GM18511 (cell line): ENCODE results near the gene TIAM1.

Experiments used
- ATAC-seq: cut with Tn5 transposase; IDR thresholded peaks from one replicate; pipeline ENCODE4 v1.9.1; 2021; ENCODE audit warnings: mild to moderate bottlenecking, moderate library complexity; ENCODE audit not compliant: unreplicated experiment

The TIAM1 gene

GRCh38 chr21:31145274-31145673, 198.8 kb downstream of the TIAM1 start:
- ATAC-seq: no peak

GRCh38 chr21:31143036-31143435, 201.0 kb downstream of the TIAM1 start:
- ATAC-seq: no peak

DNA sequence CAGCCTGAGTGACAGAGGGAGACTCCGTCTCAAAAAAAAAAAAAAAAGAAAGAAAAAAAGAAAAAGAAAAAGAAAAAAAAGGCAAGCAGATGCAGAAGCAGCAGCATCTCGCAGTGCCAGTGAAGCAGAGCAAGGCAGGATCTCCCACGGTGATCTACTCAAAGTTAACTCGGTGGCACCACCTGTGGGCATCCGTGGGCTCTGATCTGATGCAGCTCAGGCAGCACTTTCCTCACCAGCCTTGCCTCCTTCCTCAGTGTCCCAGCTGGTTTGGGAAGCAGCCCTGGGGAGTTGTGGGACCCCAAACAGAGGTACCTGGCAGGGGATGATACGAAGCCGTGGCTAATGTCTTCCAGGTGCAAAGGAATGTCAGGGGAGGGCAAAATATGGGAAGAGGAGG, 201.5 kb downstream of the TIAM1 start:
- peak; percentile 62 for ATAC-seq

GRCh38 chr21:31141389-31142000, 202.6 kb downstream of the TIAM1 start:
- no peak for ATAC-seq

GRCh38 chr21:31140676-31141075, 203.4 kb downstream of the TIAM1 start:
- ATAC-seq: no peak

DNA sequence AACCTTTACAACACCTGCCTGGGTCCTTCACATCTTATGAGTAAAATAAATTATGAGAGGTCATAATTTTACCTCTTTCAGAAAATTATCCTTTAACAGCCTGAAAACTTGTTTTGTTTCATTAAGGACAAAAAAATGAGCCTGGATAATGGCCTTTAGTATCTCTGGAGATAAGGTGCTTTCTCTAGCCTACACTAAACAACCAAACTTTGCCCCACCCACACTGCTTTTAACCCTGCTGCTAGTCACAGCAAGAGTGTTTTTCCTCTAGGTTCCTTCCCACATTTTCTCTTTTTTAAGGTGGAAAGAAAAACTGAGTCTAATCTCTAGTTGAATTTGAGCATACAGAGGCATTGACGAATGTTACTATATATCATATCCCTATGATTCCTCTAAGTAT, 204.0 kb downstream of the TIAM1 start:
- ATAC-seq: no peak

GRCh38 chr21:31137960-31138359, 206.1 kb downstream of the TIAM1 start:
- no peak for ATAC-seq

DNA sequence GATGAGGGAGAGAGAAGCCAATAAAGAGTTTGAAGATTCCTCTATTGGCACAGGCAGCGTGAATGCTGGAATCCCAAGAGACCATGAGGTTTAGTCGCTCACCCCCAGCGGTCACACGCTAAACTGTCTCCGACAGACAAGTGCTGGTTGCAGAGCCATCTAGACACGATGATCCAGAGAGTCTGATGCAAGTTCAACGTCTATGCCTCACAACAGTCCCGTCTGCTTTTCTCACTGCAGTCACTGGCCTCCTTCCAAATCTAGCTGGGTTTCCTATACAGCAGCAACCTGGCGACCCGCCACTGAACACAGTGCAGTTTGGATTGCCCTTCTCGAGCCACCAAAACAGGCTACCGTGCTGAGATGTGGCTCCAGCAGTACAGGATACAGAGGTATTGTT, 207.2 kb downstream of the TIAM1 start:
- peak; percentile 60 for ATAC-seq

DNA sequence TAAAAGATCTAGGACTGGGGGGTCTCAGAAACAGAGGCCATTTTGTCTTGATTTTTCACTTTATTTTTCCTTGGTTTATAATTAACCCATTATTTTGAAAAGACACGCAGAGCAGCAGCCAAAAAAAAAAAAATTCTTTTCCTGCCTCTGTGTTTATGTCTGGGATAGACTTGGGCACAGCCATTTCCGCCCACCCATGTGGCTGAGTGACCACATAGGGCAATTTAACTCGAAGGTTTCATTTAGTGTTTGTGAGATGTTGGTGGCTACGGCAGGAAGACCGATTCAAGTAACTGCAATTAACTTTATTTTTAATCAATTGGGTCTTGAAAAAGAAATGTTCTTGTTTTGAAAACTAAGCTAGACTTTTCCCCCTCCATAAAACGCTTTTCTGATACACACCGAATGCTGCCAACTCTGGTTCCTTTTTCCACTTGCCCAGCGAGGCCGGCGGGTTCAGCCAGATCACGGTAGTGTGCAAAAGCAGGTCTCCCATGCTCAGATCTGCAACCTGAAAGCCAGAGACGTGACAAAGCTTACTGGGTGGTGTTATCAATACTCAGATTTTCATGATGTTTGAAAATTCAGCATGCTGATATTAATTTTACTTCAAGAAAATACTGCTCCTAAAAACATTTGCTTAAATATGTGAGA, 208.4 kb downstream of the TIAM1 start:
- no peak for ATAC-seq

DNA sequence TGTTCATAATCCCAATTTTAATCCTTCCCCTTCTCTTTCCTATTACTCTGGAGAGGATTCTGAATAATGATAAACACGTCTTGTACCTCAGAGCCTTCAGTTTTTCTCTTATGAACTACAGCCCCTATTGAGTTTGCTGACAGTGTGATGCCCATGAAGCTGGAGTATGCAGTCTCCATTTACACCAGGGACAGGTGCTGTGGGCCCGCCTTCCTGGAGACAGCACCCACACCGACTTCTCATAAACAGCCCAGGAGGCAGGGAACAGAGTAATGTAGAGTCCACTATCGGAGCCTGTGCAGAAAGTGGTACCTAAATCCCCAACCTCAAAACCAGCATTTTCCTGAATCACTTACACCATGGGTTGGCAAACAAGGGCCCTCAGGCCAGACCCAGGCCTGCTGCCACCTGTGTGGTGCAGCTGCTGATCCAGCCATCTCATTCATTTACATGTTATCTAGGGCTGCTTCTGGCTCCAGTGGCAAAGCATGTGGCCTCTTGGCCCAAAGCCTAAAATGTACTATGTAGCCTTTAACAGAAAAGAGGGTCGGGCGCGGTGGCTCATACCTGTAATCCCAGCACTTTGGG, 210.7 kb downstream of the TIAM1 start:
- peak; percentile 28 for ATAC-seq

DNA sequence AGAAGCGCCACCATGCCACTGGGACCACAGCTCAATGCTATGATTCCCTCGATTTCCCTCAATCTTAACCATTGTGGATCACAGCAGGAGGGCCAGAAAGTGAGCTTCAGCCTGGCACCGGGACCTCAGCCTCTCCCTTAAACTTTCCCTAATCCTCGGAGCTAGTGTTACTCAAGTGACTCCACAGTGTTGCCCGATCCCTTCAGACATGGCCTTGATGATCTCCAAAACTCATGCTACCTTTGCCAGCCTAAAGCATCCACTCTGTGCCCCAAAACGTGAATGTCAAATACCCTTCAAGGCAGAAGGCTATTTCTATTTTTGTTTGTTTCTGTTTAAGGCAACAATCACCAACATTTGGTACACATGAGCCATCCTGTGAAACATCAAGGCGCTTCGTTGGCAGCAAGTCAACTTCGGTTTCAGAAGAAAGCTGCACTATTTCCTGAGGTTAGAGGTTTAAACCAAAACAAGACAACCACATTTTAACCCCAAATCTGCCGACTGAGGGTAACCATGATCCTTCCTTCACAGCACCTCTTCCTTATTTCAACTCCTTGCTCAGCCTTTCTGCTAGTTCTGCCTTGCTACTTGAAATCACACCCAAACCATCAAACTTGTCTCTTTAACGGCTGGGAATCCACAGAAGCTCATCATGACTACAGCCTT, 211.4 kb downstream of the TIAM1 start:
- peak; percentile 86 for ATAC-seq

GRCh38 chr21:31130821-31131220, 213.2 kb downstream of the TIAM1 start:
- no peak for ATAC-seq

- no peak for ATAC-seq
Observed at GRCh38 chr21:31128234-31128633, 215.8 kb downstream of the TIAM1 start.

GRCh38 chr21:31124010-31124409, 220.1 kb downstream of the TIAM1 start:
- ATAC-seq: peak; percentile 86

- ATAC-seq: no peak
Observed at GRCh38 chr21:31119199-31119598, 224.9 kb downstream of the TIAM1 start.

DNA sequence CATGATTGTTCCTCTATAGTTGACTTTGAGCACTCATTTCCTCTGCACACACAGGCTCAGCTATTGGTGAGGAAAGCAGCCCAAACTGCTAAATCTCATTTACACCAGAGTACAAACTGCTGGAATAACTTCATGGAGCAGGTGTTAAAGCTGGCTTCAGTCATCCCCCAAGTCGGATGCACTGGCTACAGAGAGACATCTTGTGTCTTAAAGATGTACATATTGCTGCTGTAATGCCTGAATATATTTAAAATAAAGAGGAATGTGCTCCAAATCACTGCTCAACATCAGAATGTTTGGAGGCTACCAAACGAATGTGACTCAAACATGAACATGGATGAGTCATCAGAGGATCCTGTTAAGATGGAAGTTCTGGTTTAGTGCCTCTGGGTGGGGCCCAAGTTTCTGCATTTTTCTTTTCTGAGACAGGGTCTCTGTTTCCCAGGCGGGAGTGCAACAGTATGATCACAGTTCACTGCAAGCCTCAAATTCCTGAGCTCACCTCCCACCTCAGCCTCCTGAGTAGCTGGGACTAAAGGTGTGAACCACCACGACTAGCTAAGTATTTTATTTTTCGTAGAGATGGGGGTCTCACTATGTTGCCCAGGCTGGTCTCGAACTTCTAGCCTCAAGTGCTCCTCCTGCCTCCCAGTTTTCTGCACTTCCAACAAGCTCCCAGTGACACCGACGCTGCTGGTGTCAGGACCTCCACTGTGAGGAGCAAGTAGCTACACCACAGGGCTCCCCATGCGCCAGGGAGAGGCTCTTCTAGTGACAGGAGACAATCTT, 226.7 kb downstream of the TIAM1 start:
- no peak for ATAC-seq

GRCh38 chr21:31115249-31115648, 228.8 kb downstream of the TIAM1 start:
- no peak for ATAC-seq

DNA sequence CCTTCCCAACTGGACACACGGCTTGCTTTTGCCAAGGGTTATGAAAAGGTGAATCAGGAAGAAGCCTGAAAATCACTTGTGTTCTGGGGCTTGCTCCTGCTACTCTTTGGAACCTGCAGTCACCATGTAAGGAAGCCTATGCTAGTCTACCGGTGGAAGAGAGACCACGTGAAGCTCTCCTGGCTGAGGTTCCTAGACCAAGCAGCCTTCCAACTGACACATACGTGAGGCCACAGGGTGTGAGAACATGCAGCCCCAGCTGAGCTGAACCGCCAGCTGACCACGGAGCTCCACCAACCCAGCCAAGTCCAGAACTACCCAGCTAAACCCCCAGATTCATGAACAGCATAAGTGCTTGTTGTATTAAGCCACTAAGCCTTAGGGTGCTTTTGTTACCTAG, 233.0 kb downstream of the TIAM1 start:
- no peak for ATAC-seq

DNA sequence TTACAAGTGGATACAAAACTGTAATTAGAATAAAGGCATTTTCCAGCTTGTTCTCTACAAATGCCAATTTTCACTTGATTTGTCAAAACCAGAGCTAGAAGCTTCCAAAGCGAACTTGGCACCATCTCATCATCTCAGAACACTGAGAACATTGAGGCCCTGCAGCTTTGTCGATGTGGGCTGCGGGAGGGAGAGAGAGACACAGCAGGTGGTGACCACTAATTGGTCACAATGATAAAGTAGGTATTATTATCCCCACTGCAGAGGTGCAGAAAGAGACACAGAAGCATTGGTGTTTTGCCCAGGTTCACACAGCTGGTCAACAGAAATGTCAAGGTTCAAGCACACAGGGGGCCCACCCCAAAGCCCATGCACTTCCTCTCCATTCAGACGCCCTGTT, 233.6 kb downstream of the TIAM1 start:
- ATAC-seq: no peak

GRCh38 chr21:31107871-31108270, 236.2 kb downstream of the TIAM1 start:
- ATAC-seq: peak; percentile 59

GRCh38 chr21:31107176-31107785, 236.8 kb downstream of the TIAM1 start:
- ATAC-seq: peak; percentile 18
